GM12875 (cell line): ENCODE data around the gene ZNF836.

ENCODE experiments used
- H3K4me3 ChIP-seq: one replicate; pipeline ENCODE4 v1.5.1; 2011; ENCODE audit warnings: low read depth, low read length, control low read depth
- TF ChIP-seq, protein P1 (sequence below): IDR thresholded peaks from 2 replicates; pipeline ENCODE4 v1.5.1; 2011; ENCODE audit warnings: low read depth, mild to moderate bottlenecking, control low read depth, inconsistent platforms, low read length, moderate library complexity, borderline replicate concordance; ENCODE audit not compliant: insufficient read depth

ZNF836 gene

GRCh38 chr19:52188822-52189734, 17.7 kb upstream of the ZNF836 start:
- H3K4me3 ChIP-seq, result peak overlapping the region; percentile 45
- TF ChIP-seq, protein P1, sequence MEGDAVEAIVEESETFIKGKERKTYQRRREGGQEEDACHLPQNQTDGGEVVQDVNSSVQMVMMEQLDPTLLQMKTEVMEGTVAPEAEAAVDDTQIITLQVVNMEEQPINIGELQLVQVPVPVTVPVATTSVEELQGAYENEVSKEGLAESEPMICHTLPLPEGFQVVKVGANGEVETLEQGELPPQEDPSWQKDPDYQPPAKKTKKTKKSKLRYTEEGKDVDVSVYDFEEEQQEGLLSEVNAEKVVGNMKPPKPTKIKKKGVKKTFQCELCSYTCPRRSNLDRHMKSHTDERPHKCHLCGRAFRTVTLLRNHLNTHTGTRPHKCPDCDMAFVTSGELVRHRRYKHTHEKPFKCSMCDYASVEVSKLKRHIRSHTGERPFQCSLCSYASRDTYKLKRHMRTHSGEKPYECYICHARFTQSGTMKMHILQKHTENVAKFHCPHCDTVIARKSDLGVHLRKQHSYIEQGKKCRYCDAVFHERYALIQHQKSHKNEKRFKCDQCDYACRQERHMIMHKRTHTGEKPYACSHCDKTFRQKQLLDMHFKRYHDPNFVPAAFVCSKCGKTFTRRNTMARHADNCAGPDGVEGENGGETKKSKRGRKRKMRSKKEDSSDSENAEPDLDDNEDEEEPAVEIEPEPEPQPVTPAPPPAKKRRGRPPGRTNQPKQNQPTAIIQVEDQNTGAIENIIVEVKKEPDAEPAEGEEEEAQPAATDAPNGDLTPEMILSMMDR, result no peak

GRCh38 chr19:52187407-52187806, 16.0 kb upstream of the ZNF836 start:
- TF ChIP-seq, protein P1, result no peak
- H3K4me3 ChIP-seq, result no peak overlapping the region

GRCh38 chr19:52176574-52176973, 5.2 kb upstream of the ZNF836 start:
- no peak overlapping the region for H3K4me3 ChIP-seq
- TF ChIP-seq, protein P1, result no peak

GRCh38 chr19:52172347-52172746, 926 bp upstream of the ZNF836 start:
- no peak overlapping the region for H3K4me3 ChIP-seq
- TF ChIP-seq, protein P1, result no peak

DNA sequence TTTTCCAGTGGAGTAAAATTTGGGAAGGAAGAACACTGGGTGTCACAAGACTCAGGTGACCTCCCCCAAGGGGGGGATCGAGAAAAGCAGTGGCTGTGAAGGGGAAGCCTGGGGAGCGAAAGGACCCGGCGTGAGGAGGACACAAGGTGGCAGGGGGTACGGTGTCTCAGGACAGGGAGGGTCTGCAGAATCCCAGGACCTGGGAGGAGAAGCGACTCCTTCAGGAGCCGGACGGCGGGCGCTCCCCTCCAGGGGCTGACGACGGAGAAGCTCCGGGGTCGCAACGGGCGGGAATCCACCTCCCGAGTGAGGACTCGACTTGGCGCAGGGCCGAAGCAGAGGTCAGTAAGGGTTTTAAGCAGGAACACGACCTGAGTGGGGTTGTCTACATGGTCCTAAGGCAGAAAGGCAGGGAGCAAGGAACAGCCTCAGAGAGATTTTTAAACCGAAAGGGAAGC, 529 bp downstream of the ZNF836 start:
- TF ChIP-seq, protein P1, result no peak
- H3K4me3 ChIP-seq, result peak overlapping the region; percentile 89

- TF ChIP-seq, protein P1, result no peak
- H3K4me3 ChIP-seq, result peak overlapping the region; percentile 89
Measured at GRCh38 chr19:52170304-52170703, 1.1 kb downstream of the ZNF836 start.

GRCh38 chr19:52155596-52156359, 15.6 kb downstream of the ZNF836 start:
- TF ChIP-seq, protein P1, result no peak
- H3K4me3 ChIP-seq, result no peak overlapping the region
